ENCODE measurements around the gene KRT6C. TPM values are rescaled to one million over a fixed set of nuclear protein-coding genes. Genes with fewer than 3 reads are reported as not detected.
"Not testable (repeated sequence)": the region's sequence is repeated elsewhere in the genome, so short reads cannot be mapped to it uniquely, and the experiment has no call there.

The KRT6C gene
- total RNA-seq, 1 donor = not detected

GRCh38 chr12:52508211-52508610 is 34.6 kb upstream of the KRT6C start:
- Histone ChIP-seq H3K9me3 (ENCODE audit: low read depth, low read length) (peaks cover 12% of the 10 kb centered on the region), H3K4me1 (ENCODE audit: insufficient read depth, low read length) (no peaks in the 10 kb centered on the region), H3K27me3 (ENCODE audit: insufficient read depth, low read length) (peaks cover 16% of the 10 kb centered on the region), H3K4me3 (ENCODE audit: low read length) (no peak overlapping the region)

GRCh38 chr12:52506858-52507715 is 33.5 kb upstream of the KRT6C start:
- Histone ChIP-seq H3K27me3 (ENCODE audit: insufficient read depth, low read length) (peaks cover 16% of the 10 kb centered on the region), H3K9me3 (ENCODE audit: low read depth, low read length) (peaks cover 12% of the 10 kb centered on the region), H3K4me1 (ENCODE audit: insufficient read depth, low read length) (no peaks in the 10 kb centered on the region)

GRCh38 chr12:52502877-52503276 is 29.3 kb upstream of the KRT6C start:
- H3K9me3 ChIP-seq (ENCODE audit: low read depth, low read length) = no peaks in the 10 kb centered on the region
- H3K27me3 ChIP-seq (ENCODE audit: insufficient read depth, low read length) = peaks cover 11% of the 10 kb centered on the region
- no peak overlapping the region for H3K4me3 ChIP-seq (ENCODE audit: low read length)

More at GRCh38 chr12:52506858-52507715, 33.5 kb upstream of the KRT6C start:
- H3K4me3 ChIP-seq (ENCODE audit: low read length) = no peak overlapping the region

GRCh38 chr12:52501490-52501889 is 27.9 kb upstream of the KRT6C start:
- peaks cover 7% of the 10 kb centered on the region for H3K27me3 ChIP-seq (ENCODE audit: insufficient read depth, low read length)
- H3K9me3 ChIP-seq (ENCODE audit: low read depth, low read length) = no peaks in the 10 kb centered on the region
- H3K4me1 ChIP-seq (ENCODE audit: insufficient read depth, low read length) = no peaks in the 10 kb centered on the region

More at GRCh38 chr12:52502877-52503276, 29.3 kb upstream of the KRT6C start:
- no peaks in the 10 kb centered on the region for H3K4me1 ChIP-seq (ENCODE audit: insufficient read depth, low read length)

GRCh38 chr12:52500574-52500973 is 27.0 kb upstream of the KRT6C start:
- not testable (repeated sequence) for H3K9me3 ChIP-seq (ENCODE audit: low read depth, low read length); H3K27me3 ChIP-seq (ENCODE audit: insufficient read depth, low read length); H3K4me3 ChIP-seq (ENCODE audit: low read length); H3K4me1 ChIP-seq (ENCODE audit: insufficient read depth, low read length)

More at GRCh38 chr12:52501490-52501889, 27.9 kb upstream of the KRT6C start:
- H3K4me3 ChIP-seq (ENCODE audit: low read length) = no peak overlapping the region

- Histone ChIP-seq H3K27me3 (ENCODE audit: insufficient read depth, low read length) (peaks cover 3% of the 10 kb centered on the region), H3K4me1 (ENCODE audit: insufficient read depth, low read length) (no peaks in the 10 kb centered on the region), H3K4me3 (ENCODE audit: low read length) (no peak overlapping the region), H3K9me3 (ENCODE audit: low read depth, low read length) (no peaks in the 10 kb centered on the region)
Observed at GRCh38 chr12:52499806-52500560, 26.4 kb upstream of the KRT6C start.

GRCh38 chr12:52498946-52499345 is 25.3 kb upstream of the KRT6C start:
- H3K4me1 ChIP-seq (ENCODE audit: insufficient read depth, low read length) = no peaks in the 10 kb centered on the region
- H3K27me3 ChIP-seq (ENCODE audit: insufficient read depth, low read length) = peaks cover 2% of the 10 kb centered on the region
- H3K4me3 ChIP-seq (ENCODE audit: low read length) = no peak overlapping the region
- no peaks in the 10 kb centered on the region for H3K9me3 ChIP-seq (ENCODE audit: low read depth, low read length)

GRCh38 chr12:52497975-52498374 is 24.4 kb upstream of the KRT6C start:
- no peaks in the 10 kb centered on the region for H3K9me3 ChIP-seq (ENCODE audit: low read depth, low read length)
- H3K4me1 ChIP-seq (ENCODE audit: insufficient read depth, low read length) = no peaks in the 10 kb centered on the region
- H3K27me3 ChIP-seq (ENCODE audit: insufficient read depth, low read length) = peaks cover 2% of the 10 kb centered on the region
- no peak overlapping the region for H3K4me3 ChIP-seq (ENCODE audit: low read length)

- Histone ChIP-seq H3K4me1 (ENCODE audit: insufficient read depth, low read length) (no peaks in the 10 kb centered on the region), H3K4me3 (ENCODE audit: low read length) (no peak overlapping the region), H3K27me3 (ENCODE audit: insufficient read depth, low read length) (peaks cover 2% of the 10 kb centered on the region), H3K9me3 (ENCODE audit: low read depth, low read length) (no peaks in the 10 kb centered on the region)
Observed at GRCh38 chr12:52496590-52497071, 23.0 kb upstream of the KRT6C start.

GRCh38 chr12:52496054-52496453 is 22.4 kb upstream of the KRT6C start:
- Histone ChIP-seq H3K9me3 (ENCODE audit: low read depth, low read length) (no peaks in the 10 kb centered on the region), H3K27me3 (ENCODE audit: insufficient read depth, low read length) (peaks cover 2% of the 10 kb centered on the region), H3K4me3 (ENCODE audit: low read length) (no peak overlapping the region), H3K4me1 (ENCODE audit: insufficient read depth, low read length) (no peaks in the 10 kb centered on the region)

GRCh38 chr12:52495389-52495788 is 21.8 kb upstream of the KRT6C start:
- no peaks in the 10 kb centered on the region for H3K4me1 ChIP-seq (ENCODE audit: insufficient read depth, low read length)
- H3K27me3 ChIP-seq (ENCODE audit: insufficient read depth, low read length) = peaks cover 2% of the 10 kb centered on the region
- no peaks in the 10 kb centered on the region for H3K9me3 ChIP-seq (ENCODE audit: low read depth, low read length)
- H3K4me3 ChIP-seq (ENCODE audit: low read length) = no peak overlapping the region

- H3K4me1 ChIP-seq (ENCODE audit: insufficient read depth, low read length) = no peaks in the 10 kb centered on the region
- no peaks in the 10 kb centered on the region for H3K9me3 ChIP-seq (ENCODE audit: low read depth, low read length)
- no peak overlapping the region for H3K4me3 ChIP-seq (ENCODE audit: low read length)
- H3K27me3 ChIP-seq (ENCODE audit: insufficient read depth, low read length) = peaks cover 2% of the 10 kb centered on the region
Observed at GRCh38 chr12:52494518-52494917, 20.9 kb upstream of the KRT6C start.

GRCh38 chr12:52494100-52494499 is 20.5 kb upstream of the KRT6C start:
- H3K4me1 ChIP-seq (ENCODE audit: insufficient read depth, low read length) = no peaks in the 10 kb centered on the region
- H3K27me3 ChIP-seq (ENCODE audit: insufficient read depth, low read length) = peaks cover 2% of the 10 kb centered on the region
- H3K9me3 ChIP-seq (ENCODE audit: low read depth, low read length) = no peaks in the 10 kb centered on the region
- no peak overlapping the region for H3K4me3 ChIP-seq (ENCODE audit: low read length)

GRCh38 chr12:52493172-52493571 is 19.6 kb upstream of the KRT6C start, which contains the start of gene KRT6A:
TSS of gene KRT6A (minus strand) at chr12:52493257. CDS start at chr12:52493188, 69 bp downstream.
- no peak within 1 kb of the TSS for H3K4me3 ChIP-seq (ENCODE audit: low read length)
- H3K9me3 ChIP-seq (ENCODE audit: low read depth, low read length) = no peaks in the 10 kb centered on the region
- peaks cover 2% of the 10 kb centered on the region for H3K27me3 ChIP-seq (ENCODE audit: insufficient read depth, low read length)
- H3K4me1 ChIP-seq (ENCODE audit: insufficient read depth, low read length) = no peaks in the 10 kb centered on the region

GRCh38 chr12:52492405-52492804 is 18.8 kb upstream of the KRT6C start:
- not testable (repeated sequence) for H3K9me3 ChIP-seq (ENCODE audit: low read depth, low read length); H3K27me3 ChIP-seq (ENCODE audit: insufficient read depth, low read length); H3K4me1 ChIP-seq (ENCODE audit: insufficient read depth, low read length); H3K4me3 ChIP-seq (ENCODE audit: low read length)
